Left ventricle myocardium superior (tissue), 1 donor: ENCODE measurements around the gene ZNF580. TPM values are rescaled to one million over a fixed set of nuclear protein-coding genes. Genes with fewer than 3 reads are reported as not detected.

Source experiments
- ATAC-seq: fragments of 200-7000 bp; cut with Tn5 transposase; one replicate; pipeline ENCODE4 v1.9.1; 2020; ENCODE audit warnings: mild to moderate bottlenecking, moderate library complexity
- DNase-seq: peaks from one replicate; pipeline ENCODE4 v3.0.0-alpha.2; 2020
- intact Hi-C: fragments of 100-400 bp; cut with micrococcal nuclease; formaldehyde crosslinking; loops from one replicate; pipeline ENCODE4 v1.11.0; 2022
- total RNA-seq: library from RNA; stranded (reverse); fragmentation: NEBNext Ultra II Directional; extraction: Animal tissue kit (Norgen Biotek cat#: 25700); gene quantifications from one replicate; pipeline ENCODE4 v1.2.1, GENCODE V29; 2021
- donor health status: DM: no; HTN: yes; CAD: no; lungs with severe emphysema.

ZNF580 gene
- total RNA-seq, 1 donor from 2014 or later, result 12.3 TPM

GRCh38 chr19:55653651-55654322 is 13.0 kb downstream of the ZNF580 start:
- intact Hi-C loops, result no loop called here
- peak; percentile 73 for ATAC-seq

GRCh38 chr19:55654323-55654867 is 13.6 kb downstream of the ZNF580 start:
- intact Hi-C loops, result no loop called here
- DNase-seq (peak; percentile 99), ATAC-seq (peak; percentile 77)

More at GRCh38 chr19:55653651-55654322, 13.0 kb downstream of the ZNF580 start:
- DNase-seq, result peak; percentile 98

GRCh38 chr19:55654868-55655647 is 14.3 kb downstream of the ZNF580 start, which contains the start of gene U2AF2:
Gene U2AF2, plus strand, starts transcription at chr19:55655035. Its CDS starts 70 bp downstream, at chr19:55655105.
- ATAC-seq (peak; percentile 64), DNase-seq (peak; percentile 98)
- intact Hi-C loops, result no loop called here

GRCh38 chr19:55655648-55656040 is 14.8 kb downstream of the ZNF580 start:
- ATAC-seq (no peak), DNase-seq (no peak)
- intact Hi-C loops, result no loop called here

GRCh38 chr19:55656552-55656951 is 15.8 kb downstream of the ZNF580 start:
- intact Hi-C loops, result no loop called here
- DNase-seq (no peak), ATAC-seq (no peak)

GRCh38 chr19:55656988-55657747 is 16.4 kb downstream of the ZNF580 start:
- DNase-seq, result no peak
- intact Hi-C loops, result no loop called here
- no peak for ATAC-seq

- intact Hi-C loops, result no loop called here
- DNase-seq (no peak), ATAC-seq (no peak)
These were observed 18.2 kb downstream of the ZNF580 start for GRCh38 chr19:55658846-55659459.

- DNase-seq, result no peak
- ATAC-seq, result no peak
- intact Hi-C loops, result no loop called here
These were observed 19.0 kb downstream of the ZNF580 start for GRCh38 chr19:55659822-55660221.

- intact Hi-C loops, result no loop called here
- DNase-seq (no peak), ATAC-seq (no peak)
These were observed 19.6 kb downstream of the ZNF580 start for GRCh38 chr19:55660404-55660803.

- intact Hi-C loops, result no loop called here
- no peak for ATAC-seq
- no peak for DNase-seq
These were observed 20.2 kb downstream of the ZNF580 start for GRCh38 chr19:55660991-55661390.

- DNase-seq, result no peak
- no peak for ATAC-seq
- intact Hi-C loops, result no loop called here
These were observed 21.0 kb downstream of the ZNF580 start for GRCh38 chr19:55661826-55662225.

GRCh38 chr19:55663846-55664536 is 23.2 kb downstream of the ZNF580 start:
- intact Hi-C loops, result no loop called here
- DNase-seq, result no peak
- ATAC-seq, result no peak

- intact Hi-C loops, result no loop called here
- ATAC-seq (no peak), DNase-seq (no peak)
These were observed 25.7 kb downstream of the ZNF580 start for GRCh38 chr19:55666343-55667005.

GRCh38 chr19:55667006-55667381 is 26.2 kb downstream of the ZNF580 start:
- intact Hi-C loops, result no loop called here
- no peak for DNase-seq
- ATAC-seq, result no peak

- DNase-seq, result no peak
- ATAC-seq, result no peak
- intact Hi-C loops, result no loop called here
These were observed 26.7 kb downstream of the ZNF580 start for GRCh38 chr19:55667511-55667910.

- intact Hi-C loops, result no loop called here
- DNase-seq (no peak), ATAC-seq (no peak)
These were observed 27.2 kb downstream of the ZNF580 start for GRCh38 chr19:55667958-55668357.

GRCh38 chr19:55668603-55669348 is 28.0 kb downstream of the ZNF580 start:
- ATAC-seq (no peak), DNase-seq (no peak)
- intact Hi-C loops, result no loop called here
